SK-N-SH (cell line): ENCODE measurements around the gene PASK.

Source experiments
- GATA2 ChIP-seq: sonication (generic); formaldehyde crosslinking; IDR thresholded peaks from 2 replicates; pipeline ENCODE4 v1.5.0; 2020; ENCODE audit warnings: mild to moderate bottlenecking, missing genetic modification reagents
- TF ChIP-seq, protein P1 (sequence below): fragments of 200-600 bp; sonication (generic); IDR thresholded peaks from 2 replicates; pipeline ENCODE4 v1.6.1; 2017; ENCODE audit warnings: antibody characterized with exemption, mild to moderate bottlenecking, moderate library complexity

DNA sequence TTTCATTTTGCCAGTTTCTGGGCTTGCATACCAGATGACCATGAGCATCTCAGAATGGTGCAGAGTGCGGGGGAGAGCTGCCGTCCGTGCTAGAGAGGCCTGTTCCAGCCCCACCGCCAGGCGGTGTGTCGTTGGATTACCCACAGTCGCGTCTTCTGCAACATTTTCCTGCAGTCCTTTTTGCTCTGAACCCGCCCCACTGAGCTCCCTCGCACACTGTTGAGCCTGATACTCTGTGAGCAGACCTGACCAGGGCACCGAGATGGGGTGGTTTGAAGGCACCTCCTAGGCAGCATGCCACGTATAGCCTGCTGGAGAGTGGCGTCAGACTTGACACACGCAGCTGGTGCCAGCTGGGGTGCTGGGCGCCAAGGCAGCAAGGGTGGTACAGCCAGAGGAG lies 19.1 kb upstream of the PASK start:
- no peak for TF ChIP-seq GATA2 (CRISPR knock-in tag)
- TF ChIP-seq, protein P1, sequence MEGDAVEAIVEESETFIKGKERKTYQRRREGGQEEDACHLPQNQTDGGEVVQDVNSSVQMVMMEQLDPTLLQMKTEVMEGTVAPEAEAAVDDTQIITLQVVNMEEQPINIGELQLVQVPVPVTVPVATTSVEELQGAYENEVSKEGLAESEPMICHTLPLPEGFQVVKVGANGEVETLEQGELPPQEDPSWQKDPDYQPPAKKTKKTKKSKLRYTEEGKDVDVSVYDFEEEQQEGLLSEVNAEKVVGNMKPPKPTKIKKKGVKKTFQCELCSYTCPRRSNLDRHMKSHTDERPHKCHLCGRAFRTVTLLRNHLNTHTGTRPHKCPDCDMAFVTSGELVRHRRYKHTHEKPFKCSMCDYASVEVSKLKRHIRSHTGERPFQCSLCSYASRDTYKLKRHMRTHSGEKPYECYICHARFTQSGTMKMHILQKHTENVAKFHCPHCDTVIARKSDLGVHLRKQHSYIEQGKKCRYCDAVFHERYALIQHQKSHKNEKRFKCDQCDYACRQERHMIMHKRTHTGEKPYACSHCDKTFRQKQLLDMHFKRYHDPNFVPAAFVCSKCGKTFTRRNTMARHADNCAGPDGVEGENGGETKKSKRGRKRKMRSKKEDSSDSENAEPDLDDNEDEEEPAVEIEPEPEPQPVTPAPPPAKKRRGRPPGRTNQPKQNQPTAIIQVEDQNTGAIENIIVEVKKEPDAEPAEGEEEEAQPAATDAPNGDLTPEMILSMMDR, result no peak
